Activated naive CD4-positive, alpha-beta T cell treated with Interleukin-2 at 50 U/mL for 16 hours (primary cell): ENCODE data around the gene ASIC5.

Source experiments
- DNase-seq: peaks from one replicate; pipeline ENCODE4 v3.0.0-alpha.2; 2020

Gene ASIC5

GRCh38 chr4:155879767-155880166 lies 13.7 kb upstream of the ASIC5 start:
- no peak for DNase-seq

- no peak for DNase-seq
These were observed 12.5 kb upstream of the ASIC5 start for GRCh38 chr4:155878611-155879010.

- no peak for DNase-seq
These were observed 11.9 kb upstream of the ASIC5 start for GRCh38 chr4:155877971-155878370.

GRCh38 chr4:155875878-155876277 lies 9.8 kb upstream of the ASIC5 start:
- DNase-seq = no peak

- DNase-seq = no peak
These were observed 10.2 kb downstream of the ASIC5 start for GRCh38 chr4:155855897-155856296.

- no peak for DNase-seq
These were observed 11.4 kb downstream of the ASIC5 start for GRCh38 chr4:155854582-155855226.

GRCh38 chr4:155853189-155853588 lies 12.9 kb downstream of the ASIC5 start:
- no peak for DNase-seq

GRCh38 chr4:155849042-155849441 lies 17.0 kb downstream of the ASIC5 start:
- DNase-seq = no peak

GRCh38 chr4:155846929-155847328 lies 19.1 kb downstream of the ASIC5 start:
- no peak for DNase-seq

- no peak for DNase-seq
These were observed 24.0 kb downstream of the ASIC5 start for GRCh38 chr4:155842080-155842479.

GRCh38 chr4:155837203-155837796 lies 28.8 kb downstream of the ASIC5 start:
- no peak for DNase-seq

- DNase-seq = no peak
These were observed 33.4 kb downstream of the ASIC5 start for GRCh38 chr4:155832664-155833063.

GRCh38 chr4:155828628-155829027 lies 37.4 kb downstream of the ASIC5 start:
- no peak for DNase-seq

GRCh38 chr4:155822572-155822971 lies 43.5 kb downstream of the ASIC5 start:
- DNase-seq = no peak

GRCh38 chr4:155820887-155821518 lies 45.1 kb downstream of the ASIC5 start:
- no peak for DNase-seq

GRCh38 chr4:155819066-155819465 lies 47.0 kb downstream of the ASIC5 start:
- DNase-seq = no peak

GRCh38 chr4:155818639-155819038 lies 47.4 kb downstream of the ASIC5 start:
- DNase-seq = no peak

GRCh38 chr4:155811083-155811482 lies 55.0 kb downstream of the ASIC5 start:
- no peak for DNase-seq

GRCh38 chr4:155809835-155810234 lies 56.2 kb downstream of the ASIC5 start:
- DNase-seq = no peak

GRCh38 chr4:155807021-155807420 lies 59.1 kb downstream of the ASIC5 start:
- no peak for DNase-seq

GRCh38 chr4:155805016-155805415 lies 61.1 kb downstream of the ASIC5 start:
- DNase-seq = no peak

- no peak for DNase-seq
These were observed 63.7 kb downstream of the ASIC5 start for GRCh38 chr4:155802190-155802959.

- DNase-seq = no peak
These were observed 65.3 kb downstream of the ASIC5 start for GRCh38 chr4:155800685-155801343.
